Gastrocnemius medialis (tissue), 4 donors: ENCODE results near the gene USP17L10.
"Not testable (repeated sequence)": the region's sequence is repeated elsewhere in the genome, so short reads cannot be mapped to it uniquely, and the experiment has no call there.

Experiments
- POLR2A ChIP-seq, 2 donors: fragments of 450-650 bp; IDR thresholded peaks; one replicate each; pipeline ENCODE4 v1.6.1; 2017; ENCODE audit warnings: antibody characterized with exemption in 2 of 2, mild to moderate bottlenecking in 2 of 2, moderate library complexity in 2 of 2
- TF ChIP-seq, protein P1 (sequence below), 5 experiments: fragments of 450-650 bp in 3 of 5; fragments of 200-600 bp in 2 of 5; sonication (generic) in 2 of 5; IDR thresholded peaks in 4 of 5; conservative IDR thresholded peaks in 1 of 5; 1 replicate in 4 of 5; 2 replicates in 1 of 5; pipeline ENCODE4 v1.5.1; 2016 to 2019; ENCODE audit warnings: antibody characterized with exemption in 5 of 5, mild to moderate bottlenecking in 3 of 5, moderate library complexity in 3 of 5

DNA sequence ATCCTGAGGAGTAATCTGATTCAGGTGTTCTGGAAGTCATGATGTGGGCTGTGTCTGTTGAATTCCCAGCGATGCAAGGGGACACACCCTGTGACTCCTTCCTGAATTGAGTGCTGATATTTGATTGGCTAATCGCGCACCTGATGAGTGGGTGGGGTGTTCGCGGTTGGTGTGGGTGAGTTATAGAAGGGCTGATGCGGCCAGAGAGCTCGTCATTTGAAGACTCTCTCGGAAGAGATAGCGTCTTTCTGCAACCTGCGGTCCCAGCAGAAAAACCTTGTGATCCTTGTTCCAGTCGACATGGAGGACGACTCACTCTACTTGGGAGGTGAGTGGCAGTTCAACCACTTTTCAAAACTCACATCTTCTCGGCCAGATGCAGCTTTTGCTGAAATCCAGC lies at the start of gene USP17L10:
- not testable (repeated sequence) for TF ChIP-seq POLR2A (IDR thresholded peaks at IDR 0.05)
- TF ChIP-seq, protein P1, sequence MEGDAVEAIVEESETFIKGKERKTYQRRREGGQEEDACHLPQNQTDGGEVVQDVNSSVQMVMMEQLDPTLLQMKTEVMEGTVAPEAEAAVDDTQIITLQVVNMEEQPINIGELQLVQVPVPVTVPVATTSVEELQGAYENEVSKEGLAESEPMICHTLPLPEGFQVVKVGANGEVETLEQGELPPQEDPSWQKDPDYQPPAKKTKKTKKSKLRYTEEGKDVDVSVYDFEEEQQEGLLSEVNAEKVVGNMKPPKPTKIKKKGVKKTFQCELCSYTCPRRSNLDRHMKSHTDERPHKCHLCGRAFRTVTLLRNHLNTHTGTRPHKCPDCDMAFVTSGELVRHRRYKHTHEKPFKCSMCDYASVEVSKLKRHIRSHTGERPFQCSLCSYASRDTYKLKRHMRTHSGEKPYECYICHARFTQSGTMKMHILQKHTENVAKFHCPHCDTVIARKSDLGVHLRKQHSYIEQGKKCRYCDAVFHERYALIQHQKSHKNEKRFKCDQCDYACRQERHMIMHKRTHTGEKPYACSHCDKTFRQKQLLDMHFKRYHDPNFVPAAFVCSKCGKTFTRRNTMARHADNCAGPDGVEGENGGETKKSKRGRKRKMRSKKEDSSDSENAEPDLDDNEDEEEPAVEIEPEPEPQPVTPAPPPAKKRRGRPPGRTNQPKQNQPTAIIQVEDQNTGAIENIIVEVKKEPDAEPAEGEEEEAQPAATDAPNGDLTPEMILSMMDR (IDR thresholded peaks at IDR 0.05 in 4 of 5, conservative IDR thresholded peaks at IDR 0.05 in 1 of 5), result not testable (repeated sequence)
